ENCODE measurements around the gene MBD5. TPM values are rescaled to one million over a fixed set of nuclear protein-coding genes. Genes with fewer than 3 reads are reported as not detected.

Gene MBD5
- total RNA-seq, 1 experiment from 2014 or later = 33.7 TPM

GRCh38 chr2:148124271-148124670 is 103.4 kb downstream of the MBD5 start (continued):
- no peak for TF ChIP-seq ARID4B (CRISPR knock-in tag; IDR thresholded peaks at IDR 0.05; ENCODE audit: borderline replicate concordance)
- TF ChIP-seq ZNF532 (CRISPR knock-in tag; IDR thresholded peaks at IDR 0.05; ENCODE audit: borderline replicate concordance) = no peak
- TF ChIP-seq MLX (CRISPR knock-in tag; IDR thresholded peaks at IDR 0.05) = no peak
- no peak for TF ChIP-seq USF1 (CRISPR knock-in tag; IDR thresholded peaks at IDR 0.05)
- no peak for TF ChIP-seq SP1 (CRISPR knock-in tag; conservative IDR thresholded peaks at IDR 0.05)
- no peak for TF ChIP-seq IRF1 (CRISPR knock-in tag; IDR thresholded peaks at IDR 0.05)
- TF ChIP-seq GABPB1 (CRISPR knock-in tag; IDR thresholded peaks at IDR 0.05) = no peak

- CTCF ChIA-PET = no interaction called here
- H3K4me3 Mint-ChIP-seq = no peak overlapping the region
- H3K36me3 Mint-ChIP-seq = no peaks in the 10 kb centered on the region
- POLR2A ChIA-PET = no interaction called here
- ATAC-seq (no peak), DNase-seq (ENCODE audit: low spot score) (no peak)
- no peaks in the 10 kb centered on the region for H3K9me3 Mint-ChIP-seq
- TF ChIP-seq ATF6 (CRISPR knock-in tag; IDR thresholded peaks at IDR 0.05) (no peak), ELF4 (CRISPR knock-in tag; IDR thresholded peaks at IDR 0.05; ENCODE audit: low read depth) (no peak), CREM (CRISPR knock-in tag; IDR thresholded peaks at IDR 0.05) (no peak), NFE2L1 (CRISPR knock-in tag; IDR thresholded peaks at IDR 0.05) (no peak)
- no peaks in the 10 kb centered on the region for H3K27me3 Mint-ChIP-seq (ENCODE audit: low read depth)
- no peak overlapping the region for H3K27ac Mint-ChIP-seq
- H3K4me1 Mint-ChIP-seq = peaks cover 12% of the 10 kb centered on the region
Measured at GRCh38 chr2:148130581-148130980, 109.7 kb downstream of the MBD5 start.
